Mesenchymal stem cell (in vitro differentiated cells and primary cell): ENCODE measurements around the gene SYNPR. TPM values are rescaled to one million over a fixed set of nuclear protein-coding genes. Genes with fewer than 3 reads are reported as not detected.

Experiments
- DNase-seq: peaks from one replicate; pipeline ENCODE4 v3.0.0-alpha.2; 2013
- H2AFZ ChIP-seq: one replicate; pipeline ENCODE4 v1.6.1; 2013; ENCODE audit warnings: low read depth, mild to moderate bottlenecking, control low read depth, inconsistent platforms, low read length, moderate library complexity
- H2AK5ac ChIP-seq: 2 replicates; pipeline ENCODE4 v1.6.1; 2013; ENCODE audit warnings: low read length, moderate library complexity, mild to moderate bottlenecking, inconsistent platforms; ENCODE audit not compliant: severe bottlenecking
- H2BK120ac ChIP-seq: one replicate; pipeline ENCODE4 v1.6.1; 2013; ENCODE audit warnings: low read depth, mild to moderate bottlenecking, inconsistent platforms, low read length, moderate library complexity
- H2BK12ac ChIP-seq, 2 experiments: one replicate each; pipeline ENCODE4 v1.6.1; 2013; ENCODE audit warnings: inconsistent platforms in 2 of 2, low read length in 2 of 2, mild to moderate bottlenecking in 2 of 2, moderate library complexity in 2 of 2, control low read depth in 1 of 2
- H2BK15ac ChIP-seq: one replicate; pipeline ENCODE4 v1.6.1; 2013; ENCODE audit warnings: mild to moderate bottlenecking, low read depth, inconsistent platforms; ENCODE audit not compliant: poor library complexity, severe bottlenecking
- H2BK5ac ChIP-seq: 2 replicates; pipeline ENCODE4 v1.6.1; 2013; ENCODE audit warnings: low read depth, mild to moderate bottlenecking, low read length, control low read depth, inconsistent platforms; ENCODE audit not compliant: poor library complexity, severe bottlenecking
- H3K14ac ChIP-seq, 2 experiments: one replicate each; pipeline ENCODE4 v1.6.1; 2013; ENCODE audit warnings: inconsistent platforms in 2 of 2, low read length in 2 of 2, control low read depth in 1 of 2, mild to moderate bottlenecking in 1 of 2, moderate library complexity in 1 of 2
- H3K18ac ChIP-seq, 2 experiments: one replicate each; pipeline ENCODE4 v1.6.1; 2013; ENCODE audit warnings: inconsistent platforms in 2 of 2, low read length in 2 of 2, control low read depth in 1 of 2, low read depth in 1 of 2, mild to moderate bottlenecking in 1 of 2
- H3K23ac ChIP-seq, 2 experiments: one replicate each; pipeline ENCODE4 v1.6.1; 2013; ENCODE audit warnings: inconsistent platforms in 2 of 2, low read length in 2 of 2, mild to moderate bottlenecking in 2 of 2, moderate library complexity in 2 of 2, control low read depth in 1 of 2
- H3K27ac ChIP-seq: 2 replicates; pipeline ENCODE4 v1.5.1; 2013; ENCODE audit warnings: mild to moderate bottlenecking, moderate library complexity, low read length, control low read depth, inconsistent platforms; ENCODE audit not compliant: poor library complexity, severe bottlenecking
- H3K27me3 ChIP-seq, 2 experiments: 2 replicates each; pipeline versions ENCODE4 v1.6.1 to v1.7.0; 2013; ENCODE audit warnings: low read length in 2 of 2, mild to moderate bottlenecking in 2 of 2, moderate library complexity in 2 of 2, control low read depth in 1 of 2, inconsistent platforms in 1 of 2; ENCODE audit not compliant: control insufficient read depth in 1 of 2, insufficient read depth in 1 of 2
- H3K36me3 ChIP-seq, 2 experiments: 2 replicates each; pipeline versions ENCODE4 v1.6.1 to v1.7.0; 2013; ENCODE audit warnings: low read length in 2 of 2, control low read depth in 1 of 2, inconsistent platforms in 1 of 2, low read depth in 1 of 2, mild to moderate bottlenecking in 1 of 2; ENCODE audit not compliant: insufficient read depth in 2 of 2, control insufficient read depth in 1 of 2
- H3K4ac ChIP-seq, 2 experiments: one replicate each; pipeline ENCODE4 v1.6.1; 2013; ENCODE audit warnings: inconsistent platforms in 2 of 2, low read length in 2 of 2, mild to moderate bottlenecking in 2 of 2, moderate library complexity in 2 of 2, control low read depth in 1 of 2, low read depth in 1 of 2
- H3K4me1 ChIP-seq: 2 replicates; pipeline ENCODE4 v1.6.1; 2013; ENCODE audit warnings: low read depth, low read length, control low read depth; ENCODE audit not compliant: control insufficient read depth, insufficient read depth
- H3K4me2 ChIP-seq: 2 replicates; pipeline ENCODE4 v1.6.1; 2013; ENCODE audit warnings: low read length, mild to moderate bottlenecking, inconsistent platforms; ENCODE audit not compliant: poor library complexity, severe bottlenecking
- H3K4me3 ChIP-seq, 2 experiments: 2 replicates each; pipeline versions ENCODE4 v1.5.1 to v1.7.0; 2013; ENCODE audit warnings: low read length in 2 of 2, mild to moderate bottlenecking in 2 of 2, control low read depth in 1 of 2, low read depth in 1 of 2; ENCODE audit not compliant: insufficient read depth in 1 of 2
- H3K79me1 ChIP-seq: replicated peaks from 2 replicates; pipeline ENCODE4 v1.6.1; 2013; ENCODE audit warnings: mild to moderate bottlenecking, control low read depth, low read length, inconsistent platforms; ENCODE audit not compliant: poor library complexity, severe bottlenecking
- H3K9ac ChIP-seq: 2 replicates; pipeline ENCODE4 v1.7.0; 2013; ENCODE audit warnings: mild to moderate bottlenecking, low read length, moderate library complexity
- H3K9me3 ChIP-seq: 2 replicates; pipeline ENCODE4 v1.7.0; 2013; ENCODE audit warnings: mild to moderate bottlenecking, low read length; ENCODE audit not compliant: control insufficient read depth
- H4K8ac ChIP-seq: one replicate; pipeline ENCODE4 v1.6.1; 2013; ENCODE audit warnings: inconsistent platforms, mild to moderate bottlenecking, low read length, moderate library complexity
- H4K91ac ChIP-seq: one replicate; pipeline ENCODE4 v1.6.1; 2013; ENCODE audit warnings: mild to moderate bottlenecking, low read length, inconsistent platforms
- WGBS: methylation state at CpG from one replicate; pipeline ENCODE4 v1.1.7; 2013; ENCODE audit warnings: mixed read lengths; 5-methylcytosine and 5-hydroxymethylcytosine counted together
- small RNA-seq: library from polyadenylated mRNA; stranded (forward); fragments of <200 nt; extraction: miRNeasy Mini kit (QIAGEN cat#:217004); gene quantifications from one replicate; pipeline ENCODE3, GENCODE V24; 2013; ENCODE audit warnings: low read depth

The SYNPR gene

GRCh38 chr3:63661242-63661641, 383.1 kb downstream of the SYNPR start:
- no peak overlapping the region for H2BK15ac ChIP-seq
- H3K36me3 ChIP-seq = no peaks in the 10 kb centered on the region
- no peak overlapping the region for H3K23ac ChIP-seq
- H3K14ac ChIP-seq = no peak overlapping the region
- H3K9ac ChIP-seq = no peak overlapping the region
- DNase-seq = no peak
- WGBS = no CpG with 5 or more reads among the region's 1 CpG
- no peak overlapping the region for H4K8ac ChIP-seq
- no peak overlapping the region for H3K18ac ChIP-seq
- H3K79me1 ChIP-seq = no peaks in the 10 kb centered on the region
- H3K9me3 ChIP-seq = no peaks in the 10 kb centered on the region
- no peak overlapping the region for H3K4ac ChIP-seq
- H2AFZ ChIP-seq = no peak overlapping the region
- H2BK12ac ChIP-seq = no peak overlapping the region
- no peak overlapping the region for H2BK120ac ChIP-seq
- H3K27ac ChIP-seq = no peak overlapping the region
- no peak overlapping the region for H3K4me2 ChIP-seq
- H2AK5ac ChIP-seq = no peak overlapping the region
- H3K4me3 ChIP-seq = no peak overlapping the region
- no peaks in the 10 kb centered on the region for H3K4me1 ChIP-seq
- no peak overlapping the region for H2BK5ac ChIP-seq
- no peak overlapping the region for H4K91ac ChIP-seq
- no peaks in the 10 kb centered on the region for H3K27me3 ChIP-seq

GRCh38 chr3:63662011-63662410, 383.9 kb downstream of the SYNPR start:
- DNase-seq = no peak
- Histone ChIP-seq H3K9me3 (no peaks in the 10 kb centered on the region), H3K18ac (no peak overlapping the region), H3K4me2 (no peak overlapping the region), H3K14ac (no peak overlapping the region), H3K4me3 (no peak overlapping the region), H4K8ac (no peak overlapping the region), H3K79me1 (no peaks in the 10 kb centered on the region), H3K4me1 (no peaks in the 10 kb centered on the region), H2BK120ac (no peak overlapping the region), H2BK12ac (no peak overlapping the region), H4K91ac (no peak overlapping the region), H2AK5ac (no peak overlapping the region), H2AFZ (no peak overlapping the region), H2BK5ac (no peak overlapping the region), H3K9ac (no peak overlapping the region), H3K27ac (no peak overlapping the region), H3K36me3 (no peaks in the 10 kb centered on the region), H3K4ac (no peak overlapping the region), H2BK15ac (no peak overlapping the region), H3K23ac (no peak overlapping the region), H3K27me3 (no peaks in the 10 kb centered on the region)
- 67% methylated on average over 4 of the region's 4 CpGs for whole genome bisulfite sequencing

GRCh38 chr3:63662500-63662899, 384.4 kb downstream of the SYNPR start:
- Histone ChIP-seq H3K4me1 (no peaks in the 10 kb centered on the region), H3K4me3 (no peak overlapping the region), H3K27ac (no peak overlapping the region), H2BK120ac (no peak overlapping the region), H3K18ac (no peak overlapping the region), H3K14ac (no peak overlapping the region), H3K9me3 (no peaks in the 10 kb centered on the region), H2BK12ac (no peak overlapping the region), H4K91ac (no peak overlapping the region), H3K27me3 (no peaks in the 10 kb centered on the region), H2BK15ac (no peak overlapping the region), H3K23ac (no peak overlapping the region), H3K4me2 (no peak overlapping the region), H3K36me3 (no peaks in the 10 kb centered on the region), H3K79me1 (no peaks in the 10 kb centered on the region), H2AFZ (no peak overlapping the region), H4K8ac (no peak overlapping the region), H2BK5ac (no peak overlapping the region), H3K9ac (no peak overlapping the region), H3K4ac (no peak overlapping the region), H2AK5ac (no peak overlapping the region)
- DNase-seq = no peak

Small RNA genes within 50 kb of the gene (small RNA-seq; reads per million reads assigned to genes)
- not detected for gene RNA5SP134
